Measurements from ENCODE around the gene CLIC5.

Gene CLIC5

DNA sequence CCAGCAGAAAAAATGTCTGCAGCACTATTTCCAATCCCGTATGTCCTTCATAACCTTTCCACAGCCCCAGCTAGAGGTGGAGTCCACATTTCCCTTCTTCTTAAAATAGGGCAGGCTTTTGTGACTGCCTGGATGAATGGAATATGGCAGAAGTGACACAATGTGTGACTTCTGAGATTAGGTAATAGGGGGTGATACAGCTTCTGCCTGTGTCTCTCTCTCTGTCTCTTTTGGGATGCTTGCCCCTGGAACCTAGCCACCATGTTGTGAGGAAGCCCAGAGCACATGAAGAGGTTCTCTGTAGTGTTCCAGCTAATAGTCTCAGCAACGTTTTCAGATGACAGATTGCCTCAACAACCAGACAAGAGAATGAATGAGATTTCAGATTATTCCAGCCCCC lies 51.4 kb downstream of the CLIC5 start:
- DNase-seq (ENCODE audit: low spot score) = no peak

DNA sequence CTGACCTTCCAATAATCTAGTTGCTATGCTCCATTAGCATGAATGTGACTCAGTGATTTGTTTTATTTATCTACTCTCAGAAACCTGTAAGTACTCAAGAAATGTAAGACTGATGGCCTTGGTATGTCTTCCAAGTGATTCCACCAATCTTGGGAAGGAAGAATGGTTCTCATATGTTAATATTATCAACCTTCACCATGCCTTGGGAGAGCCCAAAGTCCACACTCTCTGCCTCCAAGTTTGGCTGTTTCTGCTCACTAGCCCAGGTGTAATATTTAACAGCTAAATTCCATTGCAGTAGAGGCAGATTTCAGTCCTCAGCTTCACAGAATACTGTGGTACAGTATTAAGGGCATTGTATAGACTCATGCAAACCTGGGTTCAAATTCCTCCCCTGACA lies 51.8 kb downstream of the CLIC5 start:
- DNase-seq (ENCODE audit: low spot score) = no peak

DNA sequence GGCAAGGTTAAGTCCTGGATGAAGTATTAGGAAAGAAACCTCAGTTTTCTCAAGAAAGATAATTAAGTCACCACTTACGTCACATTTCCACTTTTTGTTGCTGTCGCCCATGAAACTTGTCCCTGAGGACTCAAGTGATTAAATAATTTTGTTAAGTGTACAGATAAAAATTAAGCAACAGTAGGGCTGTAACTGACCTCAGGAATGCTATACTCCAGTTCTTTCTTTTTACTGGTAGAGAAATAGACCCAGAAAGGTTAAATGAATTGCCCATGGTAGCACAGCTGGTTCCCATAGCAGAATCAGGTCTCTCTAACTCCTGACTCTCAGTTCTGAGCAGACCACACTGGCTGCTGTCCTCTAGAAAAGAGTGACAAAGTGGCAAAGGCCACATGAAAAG lies 54.5 kb downstream of the CLIC5 start:
- no peak for DNase-seq (ENCODE audit: low spot score)

DNA sequence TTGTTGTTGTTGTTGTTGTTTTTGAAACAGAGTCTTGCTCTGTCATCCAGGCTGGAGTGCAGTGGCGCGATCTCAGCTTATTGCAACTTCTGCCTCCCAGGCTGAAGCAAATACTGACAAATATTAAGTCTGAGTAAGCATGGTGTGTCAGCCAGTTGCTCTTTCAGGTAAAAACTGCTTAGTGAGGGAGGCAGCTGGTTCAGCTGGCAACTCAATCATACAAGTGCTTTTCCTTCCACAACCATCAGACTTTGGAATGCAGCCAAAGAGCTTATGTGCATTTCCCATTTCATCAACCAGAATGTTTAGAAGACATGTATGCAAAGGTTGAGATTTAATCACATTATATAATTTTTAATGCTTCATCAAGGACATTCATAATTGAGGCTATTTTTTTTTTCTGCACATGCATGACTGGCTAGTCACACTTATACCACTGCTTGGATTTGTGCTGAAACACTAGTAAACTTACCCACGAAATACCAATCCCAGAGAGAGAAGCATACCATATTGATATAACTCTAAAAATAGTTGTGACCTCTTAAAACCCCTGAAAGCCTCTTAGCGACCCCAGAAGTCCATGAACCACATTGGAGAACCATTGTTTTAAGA lies 56.0 kb downstream of the CLIC5 start:
- no peak for DNase-seq (ENCODE audit: low spot score)

DNA sequence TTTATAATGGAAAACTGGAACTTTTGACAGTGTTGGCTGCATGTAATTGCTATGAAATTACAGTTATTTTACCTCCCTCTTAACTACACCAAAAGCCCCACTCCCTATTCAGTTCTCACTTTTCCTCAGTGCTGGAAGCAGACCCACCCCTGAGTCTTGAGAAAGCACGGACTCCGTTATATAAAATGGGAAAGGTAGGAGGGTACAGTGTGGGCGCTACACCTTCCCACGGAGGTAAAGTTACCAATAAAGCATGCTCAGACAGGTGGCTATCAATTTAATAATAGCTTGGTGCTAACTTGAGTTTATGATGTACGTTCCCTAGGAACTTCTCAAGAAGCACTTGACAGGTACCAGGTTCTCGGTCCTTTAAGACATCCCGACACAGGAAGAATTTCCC lies 59.0 kb downstream of the CLIC5 start:
- DNase-seq (ENCODE audit: low spot score) = no peak

DNA sequence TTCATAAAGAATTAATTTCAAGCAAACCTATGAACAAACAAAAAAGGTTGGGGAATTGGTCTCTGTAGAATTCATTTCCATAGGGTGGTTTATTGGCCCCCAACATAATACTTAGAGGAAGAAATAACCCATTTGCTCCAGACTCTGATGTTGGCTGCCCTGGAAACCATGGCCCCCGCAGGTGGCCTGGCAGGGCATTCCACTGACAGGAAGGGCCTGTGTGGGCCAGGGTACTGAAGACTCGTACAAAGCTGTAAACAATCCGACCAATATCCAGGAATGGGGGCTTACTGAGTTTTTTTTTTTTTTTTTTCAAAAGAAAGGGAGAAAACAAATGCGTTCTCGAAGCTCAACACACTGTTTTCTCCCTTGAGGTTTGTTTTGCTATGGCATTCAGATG lies 59.5 kb downstream of the CLIC5 start:
- DNase-seq (ENCODE audit: low spot score) = no peak

DNA sequence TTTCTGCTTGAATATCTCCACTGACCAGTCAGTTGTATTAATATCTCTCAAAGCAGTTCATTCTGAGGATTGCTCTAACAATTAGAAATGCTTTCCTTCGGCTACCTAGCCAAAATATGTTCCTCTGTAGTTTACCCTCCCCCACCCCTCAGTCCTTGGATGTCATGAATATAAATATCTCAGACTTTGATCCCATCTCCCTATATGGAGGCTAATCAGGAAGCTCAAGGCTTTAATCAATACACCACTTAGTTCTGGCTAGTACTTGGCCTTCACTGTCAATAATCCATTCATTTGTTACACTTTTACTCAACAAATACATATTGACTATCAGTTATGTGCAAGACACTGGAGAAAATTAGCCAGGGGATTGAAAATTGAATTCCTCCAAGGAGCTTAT lies 60.1 kb downstream of the CLIC5 start:
- DNase-seq (ENCODE audit: low spot score) = no peak

DNA sequence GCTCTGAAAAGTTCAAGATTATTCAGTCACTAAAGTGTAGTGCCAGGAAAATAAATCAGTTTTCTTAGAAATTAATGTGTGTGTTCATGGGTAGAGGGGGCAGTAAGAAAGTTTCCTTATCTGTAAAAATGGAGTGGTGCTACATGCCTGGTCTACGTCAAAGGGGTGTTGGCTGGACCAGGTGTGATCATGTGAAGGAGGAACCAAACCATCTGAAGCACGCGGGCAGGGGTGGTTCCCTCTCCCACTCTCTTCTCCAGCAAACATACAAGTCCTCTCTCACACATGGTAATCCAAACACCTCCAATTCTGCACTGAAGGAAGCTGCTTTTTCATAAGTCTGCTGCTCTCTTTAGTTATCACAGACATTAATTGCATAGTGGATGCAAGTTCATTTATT lies 63.1 kb downstream of the CLIC5 start:
- no peak for DNase-seq (ENCODE audit: low spot score)

DNA sequence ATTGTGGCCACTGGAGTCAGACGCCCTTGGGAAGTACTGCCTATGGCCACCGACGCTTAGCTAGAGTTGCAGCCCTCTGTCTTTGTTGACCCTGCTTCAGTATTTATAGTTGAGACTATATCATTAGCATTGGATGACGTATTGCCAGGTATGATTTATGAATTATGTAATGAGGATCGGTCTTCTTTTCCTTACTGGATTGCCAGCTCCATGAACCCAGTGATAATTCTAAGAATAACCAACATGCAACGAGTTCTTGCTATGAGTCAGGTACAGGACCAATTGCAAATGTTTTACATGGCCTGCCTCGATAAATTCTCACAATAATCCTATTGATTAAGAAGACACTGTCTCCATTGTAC lies 63.5 kb downstream of the CLIC5 start:
- DNase-seq (ENCODE audit: low spot score) = no peak

DNA sequence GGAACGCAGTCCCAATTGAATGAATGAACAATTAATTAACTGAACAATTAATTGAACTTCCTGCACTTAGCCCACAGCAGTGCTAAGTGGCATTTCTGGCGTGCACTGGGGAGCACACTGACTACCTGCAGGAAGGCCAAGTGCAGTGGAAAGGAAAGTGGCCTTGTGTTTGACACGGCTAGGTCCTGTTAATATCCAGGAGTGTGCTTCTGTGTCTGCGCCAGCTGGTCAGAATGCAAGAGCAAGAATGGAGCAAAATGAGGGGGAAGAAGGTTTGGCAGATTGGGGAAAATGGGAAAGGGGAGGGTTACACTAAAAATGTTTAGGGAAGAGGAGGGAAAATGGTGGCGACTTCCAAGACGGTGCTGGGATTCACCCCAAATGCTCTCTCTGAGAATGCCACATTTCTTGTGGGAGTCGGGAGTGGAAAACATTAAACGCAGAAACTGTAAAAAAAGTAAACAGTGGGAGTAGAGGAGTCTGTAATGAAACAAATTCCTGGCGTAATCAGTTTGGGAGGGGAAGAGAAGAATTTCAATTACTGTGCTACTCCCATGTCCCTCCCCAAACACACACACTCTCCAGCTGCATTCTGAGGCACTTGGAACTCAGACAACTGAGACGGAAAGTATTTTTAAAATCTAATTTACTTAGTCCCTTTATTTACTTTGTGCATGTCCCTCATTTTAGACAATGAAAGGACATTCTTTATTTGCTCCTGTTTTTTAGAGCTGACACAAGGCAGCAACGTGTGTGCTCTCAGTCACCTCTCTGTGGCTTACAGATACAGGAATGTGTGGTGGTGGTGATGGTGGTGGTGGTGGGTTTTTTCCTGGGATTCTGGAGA lies 64.1 kb downstream of the CLIC5 start:
- no peak for DNase-seq (ENCODE audit: low spot score)

DNA sequence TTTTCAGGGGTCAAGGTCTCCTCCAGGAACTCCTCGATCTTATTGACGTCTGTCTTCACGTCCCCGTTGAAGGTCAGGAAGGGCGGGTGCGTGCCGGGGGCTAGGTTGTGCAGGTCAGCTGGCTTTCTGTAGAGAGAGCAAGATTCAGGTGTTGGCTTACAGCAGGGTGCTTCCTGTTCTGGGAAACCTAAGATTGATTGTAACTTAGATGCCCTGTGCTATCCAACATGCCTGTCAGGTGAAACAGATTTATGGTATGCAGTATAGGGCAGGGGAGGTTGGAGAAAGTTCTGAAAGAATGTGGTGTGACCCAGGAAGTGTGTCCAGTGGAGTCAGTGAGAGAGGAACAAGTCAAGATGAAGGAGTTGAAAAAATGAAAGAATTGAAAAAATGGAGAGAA lies 66.4 kb downstream of the CLIC5 start:
- DNase-seq (ENCODE audit: low spot score) = no peak

DNA sequence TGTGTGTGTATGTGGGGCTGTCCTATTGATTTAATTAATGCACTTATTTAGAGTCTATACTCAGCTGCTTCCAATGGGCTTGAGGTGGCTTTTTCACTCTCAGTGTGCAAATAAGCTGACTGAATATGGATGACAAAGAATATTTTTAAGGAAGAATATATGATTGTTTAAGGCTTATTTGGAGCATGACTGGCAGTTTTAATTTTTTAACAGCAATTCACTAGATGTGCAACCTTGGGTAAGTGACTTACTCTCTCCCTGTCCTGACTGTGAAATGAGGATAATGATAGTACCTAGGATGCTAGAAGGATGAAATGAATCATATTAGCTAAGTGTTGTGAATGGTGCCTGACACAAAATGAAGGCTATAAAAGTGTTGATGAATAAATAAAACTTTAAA lies 67.9 kb downstream of the CLIC5 start:
- no peak for DNase-seq (ENCODE audit: low spot score)

DNA sequence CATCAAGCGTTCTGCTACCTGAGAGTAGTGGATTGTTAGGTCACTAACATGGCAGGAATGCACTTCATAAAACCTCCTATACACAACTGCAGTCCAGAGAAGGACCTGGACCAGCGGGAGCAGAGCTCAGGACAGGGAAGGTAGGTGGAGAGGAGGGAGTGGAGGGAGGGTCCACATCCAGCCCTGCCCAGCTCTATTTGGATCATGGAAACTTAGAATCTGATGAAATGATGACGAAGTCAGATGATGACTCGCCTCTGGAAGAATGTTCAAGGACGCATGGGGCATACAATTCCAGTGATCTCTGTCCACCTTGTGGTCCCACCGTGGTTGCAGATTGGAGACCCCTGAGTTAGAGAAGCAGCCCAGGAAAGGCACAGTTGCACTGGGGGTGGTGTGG lies 68.8 kb downstream of the CLIC5 start:
- DNase-seq (ENCODE audit: low spot score) = no peak

DNA sequence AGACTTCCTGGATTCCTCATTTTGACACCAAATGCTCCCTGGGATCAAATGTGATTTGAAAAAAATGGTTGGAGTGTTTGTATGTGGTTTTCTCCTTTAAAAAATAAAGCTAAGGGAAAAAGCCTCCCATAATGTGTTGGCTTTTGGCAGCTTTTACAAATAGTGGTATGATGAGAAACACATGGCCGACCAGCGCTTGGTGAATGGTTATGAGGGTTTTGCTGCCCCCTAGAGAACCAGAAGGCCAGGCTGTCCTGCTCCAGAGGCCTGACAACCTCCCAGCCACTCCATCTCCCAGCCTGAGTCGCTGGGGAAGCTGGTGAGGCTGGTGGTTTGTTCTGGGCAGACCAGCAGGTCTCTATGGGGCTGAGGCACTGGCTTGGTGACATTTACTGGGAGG lies 69.3 kb downstream of the CLIC5 start:
- no peak for DNase-seq (ENCODE audit: low spot score)

DNA sequence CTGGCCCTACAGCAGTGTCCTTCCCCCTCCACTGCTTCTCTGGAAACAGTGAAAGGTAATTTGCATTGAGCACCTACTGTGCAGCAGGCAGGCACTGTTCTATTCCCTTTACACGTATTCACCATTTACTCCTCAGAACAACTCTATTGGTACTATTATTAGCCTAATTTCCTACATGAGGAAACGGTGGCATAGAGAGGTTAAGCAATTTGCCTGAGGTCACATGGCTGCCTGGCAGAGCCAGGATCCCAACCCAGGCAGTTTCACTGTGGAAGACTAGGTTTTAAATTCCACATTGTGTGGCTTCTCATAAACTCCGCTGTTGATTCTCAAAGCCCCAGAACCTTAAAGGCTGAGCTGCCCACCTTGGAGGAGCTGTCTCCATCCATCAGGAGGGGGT lies 72.7 kb downstream of the CLIC5 start:
- no peak for DNase-seq (ENCODE audit: low spot score)

DNA sequence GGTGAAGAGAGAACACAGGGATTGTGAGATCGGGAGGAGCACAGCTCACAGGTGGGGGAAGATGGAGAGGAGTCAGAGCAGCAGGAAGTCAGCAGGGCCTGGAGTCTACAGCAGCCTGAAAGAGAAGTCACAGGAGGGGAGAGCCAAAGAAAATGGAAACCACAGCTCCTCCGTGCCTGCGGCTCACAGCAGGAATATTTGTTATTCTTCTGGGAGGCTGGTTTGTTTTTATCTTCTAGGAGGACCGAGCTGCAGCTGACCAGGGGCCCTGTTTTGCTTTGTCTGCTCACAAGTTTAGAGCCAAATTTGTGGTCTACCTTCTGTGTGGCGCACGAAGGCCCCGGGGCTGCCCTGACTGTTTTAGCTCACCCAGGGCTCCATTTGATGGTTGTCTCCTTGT lies 81.8 kb downstream of the CLIC5 start:
- DNase-seq (ENCODE audit: low spot score) = no peak

DNA sequence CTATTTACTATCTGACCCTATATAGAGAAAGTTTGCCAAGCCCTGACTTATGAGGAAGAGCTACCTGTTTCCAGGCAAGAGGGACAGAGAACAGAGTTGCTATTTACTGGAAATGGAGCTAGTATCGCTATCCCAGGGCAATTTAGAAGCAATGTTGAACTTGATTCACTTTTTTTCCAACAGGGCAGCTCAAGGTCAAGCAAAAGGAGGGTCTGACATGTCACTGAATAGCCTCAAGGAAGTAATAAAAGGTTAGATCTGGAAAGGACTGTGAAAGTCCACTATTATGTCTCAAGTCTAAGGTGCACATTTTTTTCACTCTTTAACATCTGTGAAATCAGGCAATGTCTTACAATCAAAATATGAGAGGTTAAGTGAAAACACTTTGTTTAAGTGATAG lies 84.4 kb downstream of the CLIC5 start:
- no peak for DNase-seq (ENCODE audit: low spot score)

DNA sequence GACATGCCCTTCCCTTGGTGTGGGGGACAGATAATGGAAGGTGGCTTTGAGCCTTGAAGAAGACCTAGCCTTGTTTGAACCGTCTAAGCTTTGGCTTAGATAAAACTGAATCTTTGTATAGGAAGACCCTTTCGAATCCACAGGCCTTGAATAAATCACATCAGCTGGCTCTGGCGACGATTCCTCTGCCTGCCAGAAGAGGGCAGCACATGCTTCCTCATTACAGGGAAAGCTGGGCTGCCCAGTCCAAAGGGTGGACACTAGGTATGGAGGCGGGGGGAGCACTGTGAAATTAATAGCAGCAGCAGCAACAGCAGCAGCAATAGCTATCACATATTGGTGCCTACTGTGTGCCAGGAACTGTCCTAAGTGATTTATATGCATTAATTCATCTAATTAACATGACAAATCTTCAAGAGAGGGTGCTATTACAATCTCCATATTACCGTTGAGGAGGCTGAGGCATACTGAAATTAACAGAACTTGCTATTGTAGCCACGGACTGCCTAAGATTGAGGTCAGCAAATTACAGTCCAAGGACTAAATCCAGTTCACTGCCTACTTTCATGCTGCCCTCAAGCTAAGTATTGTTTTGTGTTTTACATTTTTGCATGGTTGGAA lies 85.1 kb downstream of the CLIC5 start:
- peak; percentile 67 for DNase-seq (ENCODE audit: low spot score)

DNA sequence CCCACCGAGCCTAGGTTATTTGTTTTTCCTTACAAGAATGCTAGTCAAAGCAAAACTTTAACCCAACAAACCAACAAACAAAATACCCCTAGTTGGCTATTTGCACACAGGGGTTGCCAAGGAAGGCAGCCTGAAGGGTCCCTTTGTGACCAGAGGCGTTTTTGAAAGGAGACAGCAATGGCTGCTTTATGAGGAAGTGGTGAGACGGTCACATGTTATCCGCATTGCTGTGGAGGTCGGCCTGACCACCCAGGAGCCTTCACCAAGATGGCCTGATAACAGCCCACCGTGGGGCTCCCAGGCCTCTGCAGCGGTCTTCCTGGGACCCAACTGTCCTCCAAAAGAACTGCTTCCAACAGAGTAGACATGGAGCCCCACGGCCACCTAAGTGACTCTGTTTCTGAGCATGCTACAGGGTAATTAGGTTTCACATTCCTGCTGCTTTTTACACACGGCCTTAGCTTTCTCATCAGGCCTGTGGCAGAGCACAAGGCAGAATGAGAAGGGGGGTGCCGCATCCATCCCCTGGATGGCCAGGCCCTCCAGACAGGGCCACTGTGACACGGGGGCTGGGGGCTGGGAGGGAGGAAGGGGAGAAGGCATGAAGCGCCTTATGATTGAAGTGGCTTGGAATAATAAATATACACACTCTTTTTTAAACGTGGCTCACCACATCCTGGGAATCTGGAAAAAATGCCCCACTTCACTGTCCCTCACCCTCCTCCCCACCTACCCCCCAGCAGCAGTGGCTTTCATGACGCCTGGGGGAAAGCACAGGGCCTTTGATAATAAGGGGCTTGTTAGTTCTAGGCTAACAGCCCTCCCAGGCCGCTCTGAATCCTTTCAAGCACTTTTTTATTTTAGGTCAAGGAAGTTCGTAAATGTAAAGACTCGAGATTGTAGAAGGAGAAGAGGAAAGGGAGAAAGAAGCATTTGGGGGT lies 86.0 kb downstream of the CLIC5 start:
- no peak for DNase-seq (ENCODE audit: low spot score)

DNA sequence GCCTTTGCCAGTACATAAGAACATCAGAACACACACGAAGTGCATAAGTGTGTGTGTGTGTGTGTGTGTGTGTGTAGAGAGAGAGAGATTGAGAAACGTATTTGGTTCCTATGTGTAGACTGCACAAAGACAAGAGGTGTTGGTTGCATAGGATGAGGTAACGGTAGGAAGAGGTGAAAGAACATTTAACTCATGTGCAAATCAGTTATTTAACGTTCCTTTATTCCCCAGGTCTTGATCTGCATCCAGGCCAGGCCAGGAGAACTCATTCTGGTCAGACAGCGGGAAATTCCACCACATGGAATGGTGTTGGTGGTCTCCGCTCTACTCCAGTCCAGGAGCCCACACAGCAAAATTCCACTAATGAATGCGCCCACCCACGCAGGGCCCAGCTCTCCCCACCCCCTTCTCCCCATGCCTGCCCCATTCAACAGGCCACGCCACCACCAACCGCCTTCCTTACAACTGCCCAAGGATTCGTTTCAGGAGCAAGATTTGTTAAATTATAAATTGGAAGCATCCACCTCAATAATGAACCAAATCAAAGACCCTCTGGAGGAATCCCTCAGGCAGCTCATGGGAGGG lies 86.8 kb downstream of the CLIC5 start:
- no peak for DNase-seq (ENCODE audit: low spot score)

DNA sequence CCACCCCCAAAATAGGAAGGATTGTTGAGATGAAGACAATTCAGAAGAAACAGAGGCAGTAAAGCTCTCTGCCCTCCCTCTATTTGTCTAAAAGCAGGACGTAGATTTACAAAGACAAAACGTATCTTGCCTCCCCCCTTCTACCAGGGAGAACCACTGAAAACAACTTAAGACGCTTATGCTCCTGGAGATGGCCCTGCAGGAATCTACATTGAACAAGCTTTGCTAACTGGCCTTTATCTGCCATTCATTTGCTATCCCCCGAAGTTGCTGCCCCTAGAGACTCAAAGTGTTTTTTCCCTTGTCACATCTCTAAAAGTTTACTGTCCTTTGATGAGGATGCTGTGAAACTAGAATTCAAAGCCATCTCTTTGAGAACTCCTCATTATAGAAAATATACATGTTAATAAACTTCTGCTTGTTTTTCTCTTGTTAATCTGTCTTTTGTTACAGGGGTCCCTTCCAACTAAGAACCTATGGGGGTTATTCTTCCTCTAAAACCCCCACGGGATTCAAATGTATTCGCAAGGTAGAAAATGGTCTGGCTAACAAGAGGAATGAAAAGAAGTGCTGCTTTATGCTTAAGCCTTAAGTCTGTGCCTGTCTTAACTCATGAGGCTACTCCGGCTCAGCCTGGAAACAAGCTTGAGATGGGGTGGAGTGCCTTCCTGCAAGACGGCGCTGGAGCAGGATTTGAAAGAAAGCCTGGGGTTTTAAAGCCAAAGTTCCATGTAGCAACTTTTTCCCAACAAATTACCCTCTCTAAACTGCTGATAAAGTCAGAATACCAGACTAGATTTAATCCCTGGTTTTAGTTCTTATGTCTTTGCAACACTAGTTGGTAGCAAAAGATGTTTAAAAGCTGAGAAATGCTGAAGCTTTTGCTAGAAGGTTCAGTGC lies 88.0 kb downstream of the CLIC5 start:
- DNase-seq (ENCODE audit: low spot score) = no peak
